Stimulated activated CD4-positive, alpha-beta T cell treated with anti-CD3 and anti-CD28 coated beads, TNF-alpha, amount 100 ng/mL, for 24 hours (primary cell): Measurements from ENCODE around the gene TRPM4.
"Not testable (repeated sequence)": the region's sequence is repeated elsewhere in the genome, so short reads cannot be mapped to it uniquely, and the experiment has no call there.

Source experiments
- DNase-seq, 3 experiments: peaks; one replicate each; pipeline ENCODE4 v3.0.0-alpha.2; 2020; ENCODE audit warnings: low read depth in 3 of 3

TRPM4 gene

DNA sequence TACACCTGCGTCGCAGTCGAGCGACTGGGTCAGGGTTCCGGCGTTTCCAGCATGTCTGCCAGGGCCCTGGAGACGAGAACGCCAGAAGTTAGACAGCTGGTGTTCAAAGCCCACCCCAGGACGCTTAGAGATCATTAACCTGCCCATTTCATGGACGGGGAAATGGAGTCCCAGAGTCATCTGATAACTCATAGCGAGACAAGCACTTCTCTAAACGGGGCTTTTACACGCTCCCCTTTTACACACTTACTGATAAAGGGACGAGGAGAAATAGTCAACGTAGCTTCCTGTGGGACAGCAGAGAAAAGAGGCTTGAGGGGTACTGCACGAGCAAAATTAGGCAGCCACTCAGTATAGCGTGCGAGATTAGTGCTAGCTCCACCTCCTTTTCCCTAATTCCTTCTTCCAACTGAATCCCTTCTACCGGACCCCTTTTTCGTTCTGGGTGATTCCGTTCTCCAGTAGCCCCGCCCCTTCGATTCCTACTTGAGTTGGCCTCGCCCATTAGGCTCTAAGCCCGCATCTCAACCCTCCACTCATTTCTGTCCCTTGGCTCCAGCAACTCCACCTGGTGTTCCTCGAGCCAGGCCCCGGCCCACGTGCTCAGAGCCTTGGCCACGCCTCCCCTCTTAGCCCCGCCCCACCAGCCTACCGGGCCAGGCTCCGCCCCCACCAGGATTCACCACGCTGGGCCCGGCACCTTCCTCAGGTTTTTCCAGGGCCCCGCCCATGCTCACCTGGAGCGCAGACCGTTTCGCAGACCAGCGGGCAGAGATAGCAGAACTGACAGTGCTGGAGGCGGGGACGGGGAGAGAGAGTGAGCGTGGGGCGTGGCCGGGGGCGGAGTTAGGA lies 6.1 kb upstream of the TRPM4 start:
- DNase-seq: peak in 1 of 3 experiments; percentile 38

DNA sequence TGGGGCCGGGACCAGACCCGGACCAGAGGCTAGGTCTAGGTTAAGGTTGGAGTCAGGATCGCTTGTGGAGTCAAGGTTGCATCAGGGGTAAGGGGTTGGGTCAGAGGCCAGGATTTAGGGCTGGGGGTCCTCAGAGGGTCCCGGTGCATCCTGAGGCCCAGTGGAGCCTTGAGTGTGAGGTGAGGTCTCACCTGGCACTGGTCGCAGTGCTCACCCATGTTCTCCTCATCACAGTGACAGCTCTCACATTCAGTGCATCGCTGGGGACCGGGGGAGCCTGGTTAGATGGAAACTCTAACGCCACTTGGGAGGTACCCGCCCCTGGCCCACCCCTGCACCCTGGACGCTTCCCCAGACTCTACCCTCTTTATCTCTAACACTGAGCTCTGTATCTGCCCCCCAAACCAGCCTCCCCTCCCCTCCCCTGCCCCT lies 5.5 kb upstream of the TRPM4 start:
- no peak for DNase-seq

DNA sequence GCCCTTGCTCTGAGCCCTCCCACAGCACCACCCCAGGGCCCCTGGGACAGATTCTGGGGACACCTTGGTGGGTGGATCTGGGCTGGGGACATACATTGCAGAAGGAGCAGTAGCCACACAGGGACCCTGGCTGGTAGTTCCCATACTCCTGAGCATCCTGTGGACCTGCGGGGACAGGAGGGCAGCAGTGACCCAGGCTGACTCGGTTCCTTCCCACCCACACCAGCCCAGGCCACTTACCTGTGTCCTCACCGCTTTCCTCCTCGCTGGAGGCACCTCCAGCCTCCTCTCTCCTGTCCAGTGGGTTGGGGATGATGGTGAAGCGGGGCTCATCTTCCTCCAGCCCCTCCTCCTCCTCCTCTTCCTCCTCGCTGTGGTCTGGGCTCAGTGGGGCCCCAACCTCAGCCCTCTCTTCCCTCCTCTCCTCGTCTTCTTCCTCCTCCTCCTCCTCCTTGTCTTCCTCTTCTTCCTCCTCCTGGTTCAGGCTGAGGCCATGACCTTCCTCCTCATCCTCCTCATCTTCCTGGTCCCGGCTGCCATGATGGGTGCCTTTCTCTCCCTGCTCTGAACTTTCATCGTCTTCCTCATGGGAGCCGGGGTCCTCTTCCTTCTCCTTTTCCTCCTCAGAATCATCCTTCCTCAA lies 4.3 kb upstream of the TRPM4 start:
- no peak for DNase-seq

DNA sequence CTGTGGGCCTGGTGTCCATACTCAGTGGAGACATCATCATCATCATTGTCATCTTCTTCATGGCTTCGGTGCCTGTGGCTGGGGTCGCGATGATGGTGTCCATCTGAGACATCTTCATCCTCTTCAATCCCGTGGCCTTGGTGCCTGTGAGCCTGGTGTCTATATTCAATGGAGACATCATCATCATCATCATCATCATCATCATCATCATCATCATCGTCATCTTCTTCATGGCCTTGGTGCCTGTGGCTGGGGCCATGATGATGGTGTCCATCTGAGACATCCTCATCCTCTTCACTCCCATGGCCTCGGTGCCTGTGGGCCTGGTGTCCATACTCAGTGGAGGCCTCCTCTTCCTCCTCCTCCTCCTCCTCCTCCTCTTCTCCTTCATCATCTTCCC lies 3.3 kb upstream of the TRPM4 start:
- DNase-seq: no peak

DNA sequence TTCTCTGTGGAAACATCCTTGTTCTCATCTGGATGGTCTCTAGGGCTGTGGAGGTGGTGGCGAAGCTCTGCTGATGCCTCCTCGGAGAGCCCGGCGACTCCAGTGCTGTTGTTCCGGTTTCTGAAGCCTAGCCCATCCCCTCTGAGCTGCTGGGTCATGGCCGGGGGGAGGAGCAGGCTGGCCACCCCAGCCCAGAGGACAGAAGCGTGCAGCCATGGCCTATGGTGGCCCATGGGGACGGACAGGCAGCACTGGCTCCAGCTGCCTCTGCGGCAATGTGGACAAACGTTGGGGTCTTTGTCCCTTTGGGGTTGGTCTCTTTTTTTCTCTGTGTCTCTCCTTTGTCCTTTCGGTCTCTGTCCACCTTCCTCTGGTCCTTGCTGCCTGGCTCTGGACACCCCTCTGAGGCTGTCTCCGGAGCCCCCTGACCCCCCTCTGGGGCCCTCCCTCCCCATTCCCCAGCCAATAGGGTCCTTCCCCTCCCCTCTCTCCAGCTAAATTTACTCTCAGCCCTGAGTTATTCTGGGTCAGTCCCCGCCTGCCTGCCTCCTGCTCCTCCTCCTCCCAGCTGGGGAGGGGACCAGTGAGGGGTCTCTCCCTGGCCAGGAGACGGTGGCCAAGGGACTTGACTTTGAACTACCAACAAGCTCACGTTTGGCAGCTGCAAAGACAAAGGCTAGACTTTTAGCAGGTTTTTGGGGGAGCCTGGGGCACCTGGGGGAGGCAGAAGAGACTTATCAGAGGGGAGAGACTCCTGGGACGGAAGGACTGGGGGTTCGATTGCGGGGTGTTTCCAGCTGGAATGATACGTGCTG lies 2.4 kb upstream of the TRPM4 start, which contains the start of gene HRC:
Gene HRC (minus strand): TSS at position 392 of the 815 bp plus-strand sequence. CDS start 159 bp downstream, at position 233.
- DNase-seq: no peak

DNA sequence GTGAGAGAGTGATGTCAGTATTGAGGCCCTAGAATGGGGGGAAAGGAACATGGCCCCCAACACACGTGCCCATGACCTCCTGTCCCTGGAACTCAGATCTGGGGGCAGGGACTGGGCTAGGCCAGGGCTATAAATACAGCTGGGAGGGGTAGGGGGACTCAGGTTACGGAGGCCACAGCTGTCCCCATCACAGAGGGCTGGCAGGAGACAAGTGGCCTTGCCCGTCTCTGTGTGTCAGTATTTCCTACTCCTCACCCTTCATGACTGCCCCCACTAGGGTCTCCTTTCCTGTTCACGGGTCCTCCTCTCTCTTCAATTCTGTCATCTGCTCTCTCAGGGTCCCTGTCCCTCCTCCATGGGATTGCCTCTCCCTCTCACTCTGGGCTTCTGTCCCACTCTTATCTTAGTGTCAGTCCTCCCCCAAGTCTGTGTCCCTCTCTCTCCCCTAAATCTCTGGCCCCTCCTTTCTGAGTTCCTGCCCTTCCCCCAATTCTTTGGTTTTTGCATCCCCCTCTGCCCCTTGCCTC lies 1.7 kb upstream of the TRPM4 start:
- no peak for DNase-seq

DNA sequence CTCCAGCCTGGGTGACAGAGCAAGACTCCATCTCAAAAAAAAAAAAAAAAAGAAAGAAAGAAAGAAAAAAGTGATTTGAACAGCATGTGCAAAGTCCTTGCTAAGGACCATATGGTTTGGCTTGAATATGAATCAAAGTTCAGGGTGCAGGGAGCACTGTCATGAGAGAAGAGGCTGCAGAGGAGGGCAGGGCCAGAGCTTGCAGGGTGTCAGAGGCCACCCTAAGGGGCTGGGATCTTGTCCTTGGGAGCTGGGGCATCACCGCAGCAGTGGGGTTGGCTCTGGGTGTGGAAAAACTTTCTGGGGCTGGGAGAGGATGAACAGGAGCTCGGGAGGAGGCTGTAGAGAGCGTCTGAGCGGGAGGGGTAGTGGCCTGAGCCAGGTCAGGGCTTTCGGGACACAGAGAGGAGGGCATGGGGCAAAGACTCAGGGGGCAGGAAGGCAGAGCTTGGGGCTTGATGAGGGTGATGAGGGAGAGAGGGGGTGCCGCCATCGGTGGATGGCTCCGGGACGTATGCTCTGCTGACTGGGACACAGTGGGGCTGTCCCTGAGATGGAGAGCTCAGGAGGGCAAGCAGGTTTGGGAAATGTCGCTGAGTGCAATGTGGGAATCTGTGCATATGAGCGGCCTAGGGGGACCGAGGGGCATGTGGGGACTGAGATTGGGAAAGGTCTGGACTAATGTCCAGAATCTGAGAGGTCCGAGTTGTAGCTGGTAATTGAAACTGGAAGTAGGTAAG lies 3.0 kb downstream of the TRPM4 start:
- DNase-seq: no peak

DNA sequence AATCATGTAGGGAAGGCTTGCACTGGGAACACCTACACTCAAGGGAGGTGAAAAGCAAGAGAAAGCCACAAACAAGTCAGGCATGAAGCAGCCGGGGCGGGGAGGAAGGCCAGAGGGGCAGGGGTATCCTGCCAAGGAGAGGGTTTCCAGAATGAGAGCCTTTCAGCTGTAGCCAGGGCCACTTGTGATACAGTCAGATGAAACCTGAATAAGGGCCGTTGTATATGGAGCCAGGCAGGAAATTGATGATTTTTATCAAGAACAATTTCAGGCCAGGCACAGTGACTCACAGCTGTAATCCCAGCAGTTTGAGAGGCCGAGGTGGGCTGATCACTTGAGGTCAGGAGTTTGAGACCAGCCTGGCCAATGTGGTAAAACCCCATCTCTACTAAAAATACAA lies 4.4 kb downstream of the TRPM4 start:
- no peak for DNase-seq

DNA sequence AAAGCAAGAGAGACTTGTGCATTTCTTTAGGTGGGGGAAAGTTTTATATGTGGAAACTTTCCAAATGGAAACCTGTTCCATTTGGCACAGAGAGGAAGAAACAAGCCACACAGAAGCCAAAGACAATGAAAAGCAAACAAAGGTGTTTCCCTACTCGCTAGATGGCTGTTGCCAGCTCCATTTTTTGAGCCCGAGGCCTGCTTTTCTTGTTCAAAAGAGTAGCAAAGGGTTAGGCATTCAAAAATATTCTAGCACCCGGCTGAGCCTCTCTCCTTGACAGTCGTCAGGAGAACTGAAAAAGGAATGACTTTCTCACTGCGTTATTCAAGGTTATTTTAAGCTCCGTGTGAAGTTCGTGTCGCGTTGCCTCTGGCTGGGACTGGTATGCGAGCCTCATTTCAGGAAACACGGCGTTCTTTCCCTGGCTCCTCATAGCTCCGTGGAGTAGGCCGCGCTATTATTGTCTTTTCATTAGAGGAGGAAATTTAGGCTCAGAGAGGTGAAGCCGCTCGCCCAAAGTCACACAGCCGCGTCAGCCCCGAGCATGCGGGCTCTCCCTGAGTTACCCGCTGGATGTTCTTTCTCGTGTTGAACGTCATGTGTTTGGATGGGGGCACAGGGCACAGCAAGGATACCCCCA lies 7.6 kb downstream of the TRPM4 start:
- no peak for DNase-seq

DNA sequence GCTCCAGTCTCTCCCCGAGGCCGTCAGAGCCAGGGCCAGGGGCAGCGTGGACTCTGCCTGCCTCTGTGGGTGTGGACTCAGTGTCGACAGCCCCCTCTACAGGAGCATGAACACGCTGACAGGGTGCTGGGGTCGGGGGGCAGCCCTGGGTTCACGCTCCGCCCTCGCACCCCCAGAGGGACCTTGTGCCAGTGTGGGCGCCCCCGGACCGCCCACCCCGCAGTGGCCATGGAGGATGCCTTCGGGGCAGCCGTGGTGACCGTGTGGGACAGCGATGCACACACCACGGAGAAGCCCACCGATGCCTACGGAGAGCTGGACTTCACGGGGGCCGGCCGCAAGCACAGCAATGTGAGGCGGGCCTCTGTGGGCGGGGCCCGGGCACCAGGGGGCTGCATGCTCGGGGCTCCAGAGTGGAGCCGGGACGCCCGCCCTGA lies 8.3 kb downstream of the TRPM4 start:
- DNase-seq: no peak

DNA sequence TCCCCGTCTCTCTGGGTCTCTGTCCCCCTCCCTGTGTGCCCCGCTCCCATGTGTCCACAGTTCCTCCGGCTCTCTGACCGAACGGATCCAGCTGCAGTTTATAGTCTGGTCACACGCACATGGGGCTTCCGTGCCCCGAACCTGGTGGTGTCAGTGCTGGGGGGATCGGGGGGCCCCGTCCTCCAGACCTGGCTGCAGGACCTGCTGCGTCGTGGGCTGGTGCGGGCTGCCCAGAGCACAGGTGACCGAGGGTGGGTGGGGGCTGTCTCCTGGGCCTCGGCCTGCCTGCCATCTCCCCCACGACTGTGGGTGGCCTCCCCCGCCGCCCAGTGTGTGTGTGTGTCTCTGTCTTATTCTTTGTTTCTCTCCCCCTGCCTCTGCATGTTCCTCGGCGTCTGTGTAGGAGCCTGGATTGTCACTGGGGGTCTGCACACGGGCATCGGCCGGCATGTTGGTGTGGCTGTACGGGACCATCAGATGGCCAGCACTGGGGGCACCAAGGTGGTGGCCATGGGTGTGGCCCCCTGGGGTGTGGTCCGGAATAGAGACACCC lies 10.3 kb downstream of the TRPM4 start:
- no peak for DNase-seq

DNA sequence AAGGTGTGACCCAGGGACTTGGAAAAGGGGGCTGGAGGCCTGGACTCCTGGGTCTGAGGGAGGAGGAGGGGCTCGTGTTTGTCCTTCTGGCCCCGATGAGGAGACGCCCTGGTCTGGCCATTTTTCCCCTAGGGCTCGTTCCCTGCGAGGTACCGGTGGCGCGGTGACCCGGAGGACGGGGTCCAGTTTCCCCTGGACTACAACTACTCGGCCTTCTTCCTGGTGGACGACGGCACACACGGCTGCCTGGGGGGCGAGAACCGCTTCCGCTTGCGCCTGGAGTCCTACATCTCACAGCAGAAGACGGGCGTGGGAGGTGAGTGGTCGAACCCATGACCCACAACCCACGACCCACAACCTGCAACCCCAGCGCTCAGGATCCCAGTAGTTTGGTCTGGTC lies 10.8 kb downstream of the TRPM4 start:
- DNase-seq: no peak

DNA sequence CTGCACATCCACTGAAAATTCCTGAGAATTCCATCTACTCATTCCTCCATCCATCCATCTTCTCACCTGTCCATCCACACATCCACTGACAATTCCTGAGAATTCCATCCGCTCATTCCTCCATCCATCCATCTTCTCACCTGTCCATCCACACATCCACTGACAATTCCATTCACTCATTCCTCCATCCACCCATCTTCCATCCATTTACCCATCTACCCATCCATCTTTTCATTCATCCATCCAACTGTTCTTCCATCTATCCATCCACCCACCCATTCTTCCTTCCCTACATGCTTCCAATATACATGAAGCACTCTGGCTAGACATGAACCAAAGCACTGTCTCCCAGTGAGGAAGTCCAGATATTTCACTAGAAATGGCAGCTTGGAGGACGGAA lies 15.6 kb downstream of the TRPM4 start:
- DNase-seq: no peak

DNA sequence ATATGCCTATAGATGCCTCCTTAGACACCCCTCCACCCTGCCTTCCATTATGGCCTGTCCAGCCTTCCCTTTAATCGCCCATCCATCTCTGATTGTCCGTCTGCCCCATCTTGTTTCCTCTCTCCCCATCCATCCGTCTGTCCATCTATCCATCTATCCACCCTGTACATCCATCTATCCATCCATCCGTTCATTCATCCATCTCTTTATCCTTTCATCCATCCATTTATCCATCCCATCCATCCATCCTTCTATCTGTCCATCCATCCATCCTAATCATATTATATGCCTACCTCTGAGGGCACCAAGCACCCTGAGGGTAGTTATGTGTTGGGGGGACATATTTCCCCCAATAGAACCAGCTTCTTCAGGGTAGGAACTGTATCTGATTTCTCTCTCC lies 23.1 kb downstream of the TRPM4 start:
- no peak for DNase-seq

DNA sequence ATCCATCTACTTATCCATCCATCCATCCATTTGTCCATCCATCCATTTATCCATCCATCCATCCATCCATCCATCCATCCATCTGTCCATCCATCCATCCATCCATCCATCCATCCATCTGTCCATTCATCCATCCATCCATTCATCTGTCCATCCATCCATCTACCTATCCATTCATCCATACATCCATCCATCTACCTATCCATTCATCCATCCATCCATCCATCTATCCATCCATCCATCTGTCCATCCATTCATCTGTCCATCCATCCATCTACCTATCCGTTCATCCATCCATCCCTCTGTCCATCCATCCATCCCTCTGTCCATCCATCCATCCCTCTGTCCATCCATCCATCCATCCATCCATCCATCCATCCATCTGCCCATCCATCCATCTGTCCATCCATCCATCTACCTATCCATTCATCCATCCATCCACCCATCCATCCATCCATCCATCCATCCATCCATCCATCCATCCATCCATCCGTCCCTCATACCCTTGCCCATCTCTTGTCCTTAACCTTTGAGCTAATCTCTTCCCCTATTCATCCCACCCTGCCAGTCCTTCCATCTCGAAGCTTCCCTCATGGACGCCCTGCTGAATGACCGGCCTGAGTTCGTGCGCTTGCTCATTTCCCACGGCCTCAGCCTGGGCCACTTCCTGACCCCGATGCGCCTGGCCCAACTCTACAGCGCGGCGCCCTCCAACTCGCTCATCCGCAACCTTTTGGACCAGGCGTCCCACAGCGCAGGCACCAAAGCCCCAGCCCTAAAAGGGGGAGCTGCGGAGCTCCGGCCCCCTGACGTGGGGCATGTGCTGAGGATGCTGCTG lies 24.6 kb downstream of the TRPM4 start:
- not testable (repeated sequence) for DNase-seq

DNA sequence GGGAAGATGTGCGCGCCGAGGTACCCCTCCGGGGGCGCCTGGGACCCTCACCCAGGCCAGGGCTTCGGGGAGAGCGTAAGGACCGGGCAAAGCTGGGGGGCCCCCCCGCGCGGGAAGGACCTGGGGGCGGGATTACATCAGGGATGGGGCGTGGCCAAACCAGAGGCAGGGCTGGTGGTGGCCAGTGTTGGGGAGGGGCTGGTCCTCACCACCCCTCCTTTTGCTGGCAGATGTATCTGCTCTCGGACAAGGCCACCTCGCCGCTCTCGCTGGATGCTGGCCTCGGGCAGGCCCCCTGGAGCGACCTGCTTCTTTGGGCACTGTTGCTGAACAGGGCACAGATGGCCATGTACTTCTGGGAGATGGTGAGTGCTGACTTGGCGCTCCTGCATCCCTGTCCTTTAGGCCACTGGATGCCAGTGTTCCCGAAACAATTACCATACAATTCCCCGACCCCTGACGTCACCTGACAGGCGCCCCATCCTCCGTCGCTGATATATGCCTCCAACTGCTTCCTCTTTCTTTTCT lies 25.3 kb downstream of the TRPM4 start:
- DNase-seq: no peak

DNA sequence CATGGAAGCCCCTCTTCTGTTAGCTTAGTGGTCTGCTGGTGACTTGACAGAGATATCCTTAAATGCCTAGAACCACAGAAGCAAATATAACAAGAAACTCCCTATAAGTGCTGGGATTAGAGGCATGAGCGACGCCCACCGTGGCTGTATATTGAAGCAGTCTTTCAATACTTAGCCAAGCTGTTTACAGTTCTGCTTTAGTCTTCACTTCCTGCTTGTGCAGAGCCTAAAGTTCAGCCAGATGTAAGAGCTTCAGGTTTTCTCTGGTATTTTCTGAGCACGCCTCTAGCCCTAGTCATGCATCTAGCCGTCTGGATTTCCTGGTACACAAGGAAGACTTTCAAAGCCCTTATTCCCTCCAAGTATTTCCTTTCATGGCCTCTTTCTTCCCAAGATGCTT lies 28.5 kb downstream of the TRPM4 start:
- DNase-seq: no peak

DNA sequence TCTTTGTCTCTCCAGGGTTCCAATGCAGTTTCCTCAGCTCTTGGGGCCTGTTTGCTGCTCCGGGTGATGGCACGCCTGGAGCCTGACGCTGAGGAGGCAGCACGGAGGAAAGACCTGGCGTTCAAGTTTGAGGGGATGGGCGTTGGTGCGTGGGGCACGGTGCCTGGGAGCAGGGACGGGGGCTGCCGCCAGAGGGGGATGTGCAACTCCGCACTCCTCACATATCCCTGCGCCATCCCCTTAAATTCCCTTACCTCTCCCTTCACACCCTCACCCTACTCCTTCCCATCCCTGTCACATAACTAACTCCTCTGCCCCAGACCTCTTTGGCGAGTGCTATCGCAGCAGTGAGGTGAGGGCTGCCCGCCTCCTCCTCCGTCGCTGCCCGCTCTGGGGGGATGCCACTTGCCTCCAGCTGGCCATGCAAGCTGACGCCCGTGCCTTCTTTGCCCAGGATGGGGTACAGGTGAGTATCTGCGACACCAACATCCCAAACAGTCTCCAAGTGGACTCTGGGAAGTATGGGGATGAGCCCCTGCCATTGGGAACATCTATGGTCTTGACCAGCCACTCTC lies 31.1 kb downstream of the TRPM4 start:
- no peak for DNase-seq

DNA sequence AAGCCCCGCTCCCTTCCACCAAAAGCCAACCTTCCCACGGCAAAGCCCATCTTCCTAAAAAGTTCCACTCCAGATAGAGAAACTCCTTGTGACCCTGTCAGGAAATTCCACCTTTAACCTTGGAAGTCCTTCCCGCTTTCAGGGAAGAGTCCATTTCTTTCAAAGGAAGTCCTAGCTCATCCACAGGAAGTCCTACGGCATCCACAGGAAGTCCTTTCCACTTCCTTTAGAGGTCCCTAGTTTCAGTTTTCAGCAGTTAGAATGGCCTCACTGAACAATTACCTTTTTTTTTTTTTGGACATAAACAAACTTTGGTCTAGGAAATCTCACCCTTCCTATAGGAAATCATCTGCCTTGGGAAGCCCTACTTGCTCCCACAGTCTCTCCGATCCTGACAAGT lies 31.7 kb downstream of the TRPM4 start:
- no peak for DNase-seq
